Smooth muscle cell (in vitro differentiated cells): ENCODE results near the gene CPSF7. TPM values are rescaled to one million over a fixed set of nuclear protein-coding genes. Genes with fewer than 3 reads are reported as not detected.
A peak's percentile ranks its signal among the peaks of the same experiment; 100 is the strongest.

Source experiments
- DNase-seq: peaks from one replicate; lab custom pipeline; 2025; ENCODE audit not compliant: unreplicated experiment; lab: John Stamatoyannopoulos, UW
- H2AFZ ChIP-seq: fragments of 200-600 bp; sonication (generic); 2 replicates; pipeline ENCODE4 v1.6.0; 2016; ENCODE audit warnings: antibody characterized with exemption, low read depth, mild to moderate bottlenecking
- H3F3A ChIP-seq: fragments of 200-600 bp; sonication (generic); 2 replicates; pipeline ENCODE4 v1.6.0; 2017; ENCODE audit warnings: antibody characterized with exemption, low read depth
- H3K27ac ChIP-seq: fragments of 200-600 bp; sonication (generic); 2 replicates; pipeline ENCODE4 v1.5.1; 2016; ENCODE audit warnings: low read depth, mild to moderate bottlenecking
- H3K27me3 ChIP-seq: fragments of 200-600 bp; sonication (generic); 2 replicates; pipeline ENCODE4 v1.6.1; 2016; ENCODE audit warnings: low read depth, mild to moderate bottlenecking
- H3K36me3 ChIP-seq: fragments of 200-600 bp; sonication (generic); 2 replicates; pipeline ENCODE4 v1.5.1; 2016; ENCODE audit warnings: low read depth
- H3K4me1 ChIP-seq: fragments of 200-600 bp; sonication (generic); 2 replicates; pipeline ENCODE4 v1.5.1; 2016; ENCODE audit warnings: low read depth
- H3K4me2 ChIP-seq: fragments of 200-600 bp; sonication (generic); 2 replicates; pipeline ENCODE4 v1.6.0; 2016; ENCODE audit warnings: mild to moderate bottlenecking
- H3K4me3 ChIP-seq: fragments of 200-600 bp; sonication (generic); 2 replicates; pipeline ENCODE4 v1.5.1; 2016; ENCODE audit warnings: mild to moderate bottlenecking
- H3K79me2 ChIP-seq: fragments of 200-600 bp; sonication (generic); 2 replicates; pipeline ENCODE4 v1.6.0; 2016; ENCODE audit warnings: low read depth, mild to moderate bottlenecking
- H3K9ac ChIP-seq: fragments of 200-600 bp; sonication (generic); 2 replicates; pipeline ENCODE4 v1.6.0; 2016; ENCODE audit warnings: low read depth
- H3K9me3 ChIP-seq: fragments of 200-600 bp; sonication (generic); replicated peaks from 2 replicates; pipeline ENCODE4 v1.5.1; 2016; ENCODE audit warnings: low read depth
- H4K20me1 ChIP-seq: fragments of 200-600 bp; sonication (generic); 2 replicates; pipeline ENCODE4 v1.6.0; 2016; ENCODE audit warnings: low read depth
- CTCF ChIP-seq: fragments of 200-600 bp; sonication (generic); IDR thresholded peaks from 2 replicates; pipeline ENCODE4 v1.5.1; 2017; ENCODE audit warnings: borderline replicate concordance, mild to moderate bottlenecking, antibody characterized with exemption; ENCODE audit not compliant: insufficient read depth, poor library complexity, severe bottlenecking
- WGBS: methylation state at CpG from one replicate; pipeline ENCODE4 v1.1.7; 2016; ENCODE audit warnings: low lambda C conversion rate; 5-methylcytosine and 5-hydroxymethylcytosine counted together
- polyA plus RNA-seq: library from polyadenylated mRNA; unstranded; fragments of >200 nt; fragmentation: Nextera tagmentation; extraction: Ambion mirVana; gene quantifications from 2 replicates; pipeline ENCODE4 v1.2.1, GENCODE V29; 2016
- total RNA-seq: library from RNA; depleted of rRNA; stranded (reverse); fragments of >200 nt; gene quantifications from 2 replicates; pipeline ENCODE4 v1.2.3, GENCODE V29; 2014

CPSF7 gene
- total and polyA plus RNA-seq, 2 experiments from 2014 or later: 26.2 to 35.1 TPM

- Histone ChIP-seq H3K36me3 (no peaks in the 10 kb centered on the region), H3K79me2 (no peaks in the 10 kb centered on the region), H3K27me3 (no peaks in the 10 kb centered on the region), H3K4me3 (no peak overlapping the region), H3K4me2 (peak overlapping the region; percentile 47), H3K9me3 (no peaks in the 10 kb centered on the region), H3F3A (peaks cover 21% of the 10 kb centered on the region), H2AFZ (no peak overlapping the region), H3K9ac (peak overlapping the region; percentile 61), H3K4me1 (peaks cover 9% of the 10 kb centered on the region), H4K20me1 (no peaks in the 10 kb centered on the region), H3K27ac (peak overlapping the region; percentile 94)
- WGBS: 70% methylated on average over 6 of the region's 6 CpGs
- TF ChIP-seq CTCF: no peak
- DNase-seq: no peak
Measured at GRCh38 chr11:61377461-61378160, 52.2 kb downstream of the CPSF7 start.

- H3K9ac ChIP-seq: no peak overlapping the region
- H3K4me3 ChIP-seq: no peak overlapping the region
- H3K4me1 ChIP-seq: peaks cover 9% of the 10 kb centered on the region
- peaks cover 21% of the 10 kb centered on the region for H3F3A ChIP-seq
- H2AFZ ChIP-seq: no peak overlapping the region
- H3K4me2 ChIP-seq: no peak overlapping the region
- 99% methylated on average over 6 of the region's 6 CpGs for WGBS
- no peaks in the 10 kb centered on the region for H3K36me3 ChIP-seq
- DNase-seq: no peak
- TF ChIP-seq CTCF: no peak
- no peaks in the 10 kb centered on the region for H4K20me1 ChIP-seq
- no peak overlapping the region for H3K27ac ChIP-seq
- H3K27me3 ChIP-seq: no peaks in the 10 kb centered on the region
- H3K79me2 ChIP-seq: no peaks in the 10 kb centered on the region
- no peaks in the 10 kb centered on the region for H3K9me3 ChIP-seq
Measured at GRCh38 chr11:61375761-61376108, 54.0 kb downstream of the CPSF7 start.

GRCh38 chr11:61372659-61373420 lies 56.9 kb downstream of the CPSF7 start:
- no peaks in the 10 kb centered on the region for H3K36me3 ChIP-seq

More at GRCh38 chr11:61372659-61373420, 56.9 kb downstream of the CPSF7 start:
- H2AFZ ChIP-seq: no peak overlapping the region
- WGBS: 96% methylated on average over 8 of the region's 8 CpGs
- H3K9ac ChIP-seq: no peak overlapping the region
- no peak for DNase-seq
- H3K79me2 ChIP-seq: no peaks in the 10 kb centered on the region
- no peak overlapping the region for H3K4me2 ChIP-seq
- no peaks in the 10 kb centered on the region for H3K4me1 ChIP-seq
- no peak for TF ChIP-seq CTCF
- H4K20me1 ChIP-seq: no peaks in the 10 kb centered on the region
- no peaks in the 10 kb centered on the region for H3K9me3 ChIP-seq
- no peak overlapping the region for H3K4me3 ChIP-seq
- no peaks in the 10 kb centered on the region for H3K27me3 ChIP-seq
- peaks cover 6% of the 10 kb centered on the region for H3F3A ChIP-seq
- H3K27ac ChIP-seq: no peak overlapping the region
